H1 (cell line): Measurements from ENCODE around the gene RAB31. TPM values are rescaled to one million over a fixed set of nuclear protein-coding genes. Genes with fewer than 3 reads are reported as not detected.

ENCODE experiments used
- CTCF ChIA-PET: fragments of 300-600 bp; sonication (Branson Sonifier 250); formaldehyde crosslinking; loops from one replicate; lab custom pipeline; 2021; ENCODE audit not compliant: partially characterized antibody; lab: Charles Lee
- POLR2A ChIA-PET: fragments of 300-600 bp; sonication (Branson Sonifier 250); formaldehyde crosslinking; loops from one replicate; lab custom pipeline; 2021; ENCODE audit warnings: inconsistent platforms; ENCODE audit not compliant: partially characterized antibody; lab: Charles Lee
- DNase-seq, 2 experiments: peaks; one replicate each; pipeline versions ENCODE4 v3.0.0 to v3.0.0-alpha.2; 2010 to 2022; ENCODE audit warnings: low spot score in 2 of 2, low read depth in 1 of 2, mixed read lengths in 1 of 2
- FAIRE-seq: peaks from 2 replicates; lab custom pipeline; 2011; peaks lifted over from hg19 to GRCh38; lab: Jason Lieb, UNC
- H2AFZ ChIP-seq: 2 replicates; pipeline ENCODE4 v1.8.1; 2012; ENCODE audit warnings: low read length, inconsistent platforms
- H2AK5ac ChIP-seq: 2 replicates; pipeline ENCODE4 v1.6.1; 2013; ENCODE audit warnings: low read depth, low read length
- H2BK120ac ChIP-seq: replicated peaks from 2 replicates; pipeline ENCODE3; 2013; ENCODE audit warnings: low read depth, low read length, inconsistent platforms
- H2BK12ac ChIP-seq: 2 replicates; pipeline ENCODE4 v1.6.1; 2013; ENCODE audit warnings: low read depth, low read length
- H2BK15ac ChIP-seq: 2 replicates; pipeline ENCODE4 v1.6.1; 2013; ENCODE audit warnings: low read length
- H2BK20ac ChIP-seq: 2 replicates; pipeline ENCODE4 v1.6.1; 2013; ENCODE audit warnings: low read length
- H2BK5ac ChIP-seq: 2 replicates; pipeline ENCODE4 v1.6.1; 2013; ENCODE audit warnings: low read depth, low read length
- H3K14ac ChIP-seq: 2 replicates; pipeline ENCODE4 v1.6.1; 2013; ENCODE audit warnings: inconsistent platforms; ENCODE audit not compliant: insufficient read length
- H3K18ac ChIP-seq: 2 replicates; pipeline ENCODE4 v1.6.1; 2013; ENCODE audit warnings: low read length; ENCODE audit errors: extremely low read depth
- H3K23ac ChIP-seq: 2 replicates; pipeline ENCODE4 v1.6.1; 2013; ENCODE audit warnings: inconsistent platforms; ENCODE audit not compliant: insufficient read length
- H3K23me2 ChIP-seq: 2 replicates; pipeline ENCODE4 v1.6.1; 2013; ENCODE audit warnings: low read depth, low read length
- H3K27ac ChIP-seq: 2 replicates; pipeline ENCODE4 v1.6.1; 2011; ENCODE audit warnings: low read depth, low read length, inconsistent platforms
- H3K27me3 ChIP-seq, 4 experiments: replicated peaks in 1 of 4; 1 replicate in 1 of 4; 2 replicates in 3 of 4; pipeline versions ENCODE4 v1.6.1 to v1.8.1; 2011 to 2013; ENCODE audit warnings: low read length in 3 of 4, mild to moderate bottlenecking in 3 of 4, inconsistent platforms in 2 of 4, mixed read lengths in 2 of 4, moderate library complexity in 1 of 4; ENCODE audit not compliant: control insufficient read depth in 3 of 4, insufficient read depth in 3 of 4; ENCODE audit errors: extremely low read depth in 1 of 4
- H3K36me3 ChIP-seq, 4 experiments: 2 replicates each; pipeline versions ENCODE4 v1.6.1 to v1.8.1; 2011 to 2013; ENCODE audit warnings: mild to moderate bottlenecking in 4 of 4, low read length in 3 of 4, moderate library complexity in 2 of 4, control low read depth in 1 of 4, inconsistent platforms in 1 of 4; ENCODE audit not compliant: insufficient read depth in 4 of 4, control insufficient read depth in 2 of 4
- H3K4ac ChIP-seq: replicated peaks from 2 replicates; pipeline ENCODE3; 2013; ENCODE audit warnings: low read length, low read depth, mixed read lengths, inconsistent platforms; ENCODE audit not compliant: insufficient read length
- H3K4me1 ChIP-seq, 4 experiments: replicated peaks in 1 of 4; 1 replicate in 1 of 4; 2 replicates in 3 of 4; pipeline versions ENCODE4 v1.6.1 to v1.8.1; 2011 to 2013; ENCODE audit warnings: low read length in 3 of 4, inconsistent platforms in 2 of 4, mixed read lengths in 1 of 4; ENCODE audit not compliant: insufficient read depth in 4 of 4, control insufficient read depth in 3 of 4
- H3K4me2 ChIP-seq, 2 experiments: 2 replicates each; pipeline versions ENCODE4 v1.6.1 to v1.8.1; 2011 to 2013; ENCODE audit warnings: low read depth in 2 of 2, low read length in 2 of 2, control low read depth in 1 of 2, inconsistent platforms in 1 of 2, mild to moderate bottlenecking in 1 of 2; ENCODE audit not compliant: insufficient read depth in 1 of 2
- H3K4me3 ChIP-seq, 4 experiments: fragments of 200-600, 300-600 bp in 1 of 4; sonication (generic), shearing (Covaris generic), sonication (Bioruptor Twin) in 1 of 4; 2 replicates each; pipeline versions ENCODE4 v1.5.1 to v1.8.1; 2011 to 2016; ENCODE audit warnings: low read length in 4 of 4, low read depth in 3 of 4, control low read depth in 2 of 4, inconsistent platforms in 2 of 4, mild to moderate bottlenecking in 2 of 4, mixed read lengths in 1 of 4, moderate library complexity in 1 of 4; ENCODE audit not compliant: insufficient read depth in 2 of 4; ENCODE audit errors: extremely low read depth in 1 of 4
- H3K56ac ChIP-seq: replicated peaks from 2 replicates; pipeline ENCODE3; 2013; ENCODE audit warnings: low read depth, mild to moderate bottlenecking, mixed read lengths, low read length, inconsistent platforms; ENCODE audit not compliant: insufficient read length
- H3K79me1 ChIP-seq: 2 replicates; pipeline ENCODE4 v1.6.1; 2013; ENCODE audit warnings: low read depth, low read length, control low read depth
- H3K79me2 ChIP-seq, 2 experiments: 2 replicates each; pipeline versions ENCODE4 v1.6.1 to v1.8.1; 2012 to 2013; ENCODE audit warnings: low read length in 2 of 2, mild to moderate bottlenecking in 2 of 2, inconsistent platforms in 1 of 2; ENCODE audit not compliant: insufficient read depth in 2 of 2, control insufficient read depth in 1 of 2
- H3K9ac ChIP-seq, 4 experiments: replicated peaks in 1 of 4; 1 replicate in 1 of 4; 2 replicates in 3 of 4; pipeline versions ENCODE4 v1.6.1 to v1.8.1; 2011 to 2013; ENCODE audit warnings: low read depth in 3 of 4, low read length in 3 of 4, control low read depth in 2 of 4, mild to moderate bottlenecking in 2 of 4, moderate library complexity in 2 of 4, inconsistent platforms in 1 of 4; ENCODE audit errors: extremely low read depth in 1 of 4
- H3K9me3 ChIP-seq, 2 experiments: 2 replicates each; pipeline versions ENCODE4 v1.6.1 to v1.8.1; 2012 to 2013; ENCODE audit warnings: mild to moderate bottlenecking in 2 of 2, moderate library complexity in 2 of 2, control low read depth in 1 of 2, inconsistent platforms in 1 of 2, low read depth in 1 of 2, low read length in 1 of 2, mixed read lengths in 1 of 2; ENCODE audit not compliant: insufficient read depth in 2 of 2
- H4K20me1 ChIP-seq, 2 experiments: replicated peaks in 1 of 2; 2 replicates each; pipeline versions ENCODE3 to v1.8.1; 2011 to 2013; ENCODE audit warnings: inconsistent platforms in 2 of 2, low read length in 2 of 2, mild to moderate bottlenecking in 1 of 2; ENCODE audit not compliant: insufficient read depth in 2 of 2, control insufficient read depth in 1 of 2
- H4K5ac ChIP-seq: 2 replicates; pipeline ENCODE4 v1.6.1; 2013; ENCODE audit warnings: low read length, low read depth, mixed read lengths, inconsistent platforms; ENCODE audit not compliant: insufficient read length
- H4K8ac ChIP-seq: 2 replicates; pipeline ENCODE4 v1.8.0; 2013; ENCODE audit warnings: mild to moderate bottlenecking, moderate library complexity, low read length, inconsistent platforms; ENCODE audit not compliant: insufficient read depth; ENCODE audit errors: extremely low read depth
- H4K91ac ChIP-seq: replicated peaks from 2 replicates; pipeline ENCODE3; 2013; ENCODE audit warnings: low read length, mixed read lengths, inconsistent platforms; ENCODE audit not compliant: insufficient read length
- POLR2AphosphoS5 ChIP-seq: IDR thresholded peaks from 2 replicates; pipeline ENCODE4 v1.6.1; 2011; ENCODE audit warnings: low read depth, low read length
- RAD21 ChIP-seq, 2 experiments: IDR thresholded peaks in 1 of 2; conservative IDR thresholded peaks in 1 of 2; 2 replicates each; pipeline ENCODE4 v1.6.1; 2011; ENCODE audit warnings: low read depth in 2 of 2, low read length in 2 of 2, improper control_type of control experiment in 1 of 2, inconsistent platforms in 1 of 2, mild to moderate bottlenecking in 1 of 2, moderate library complexity in 1 of 2
- WGBS, 2 experiments: shearing (Covaris generic) in 1 of 2; methylation state at CpG; one replicate each; pipeline versions ENCODE4 v1.1.6 to v1.1.7; 2013 to 2015; ENCODE audit warnings: low lambda C conversion rate in 2 of 2, mixed read lengths in 2 of 2, inconsistent platforms in 1 of 2, low coverage in 1 of 2, missing lambda C conversion rate in 1 of 2; ENCODE audit not compliant: insufficient replicate concordance in 2 of 2, insufficient coverage in 1 of 2, insufficient read length in 1 of 2; ENCODE audit errors: extremely low coverage in 1 of 2, missing lambda C conversion rate in 1 of 2; 5-methylcytosine and 5-hydroxymethylcytosine counted together
- polyA plus RNA-seq, 7 experiments: library from polyadenylated mRNA; depleted of rRNA in 3 of 7; stranded (reverse) in 5 of 7; unstranded in 2 of 7; fragments of >200 nt in 5 of 7; fragments of 200-250 nt in 2 of 7; gene quantifications; 1 replicate in 5 of 7; 2 replicates in 1 of 7; 4 replicates in 1 of 7; pipeline versions ENCODE4 v1.2.1 to v1.2.3, GENCODE V29; 2011 to 2013; ENCODE audit warnings: missing spikeins in 2 of 7, mixed read lengths in 2 of 7
- total RNA-seq: library from RNA; stranded (reverse); fragmentation: NEBNext Ultra II Directional; extraction: Animal tissue kit (Norgen Biotek cat#: 25700); gene quantifications from 2 replicates; pipeline ENCODE4 v1.2.1, GENCODE V29; 2021
- TF ChIP-seq, protein P1 (sequence below), 3 experiments: IDR thresholded peaks; 1 replicate in 2 of 3; 2 replicates in 1 of 3; pipeline versions ENCODE4 v1.5.1 to v1.6.1; 2011; ENCODE audit warnings: low read length in 3 of 3, mild to moderate bottlenecking in 3 of 3, inconsistent platforms in 2 of 3, low read depth in 1 of 3, moderate library complexity in 1 of 3; ENCODE audit not compliant: insufficient read depth in 1 of 3; ENCODE audit errors: control extremely low read depth in 1 of 3

Gene RAB31
- total and polyA plus RNA-seq, 2 of the 8 experiments (the other 6 are each of a cell fraction or from before 2014, with no cell fraction given) = 15.2 to 40.9 TPM

DNA sequence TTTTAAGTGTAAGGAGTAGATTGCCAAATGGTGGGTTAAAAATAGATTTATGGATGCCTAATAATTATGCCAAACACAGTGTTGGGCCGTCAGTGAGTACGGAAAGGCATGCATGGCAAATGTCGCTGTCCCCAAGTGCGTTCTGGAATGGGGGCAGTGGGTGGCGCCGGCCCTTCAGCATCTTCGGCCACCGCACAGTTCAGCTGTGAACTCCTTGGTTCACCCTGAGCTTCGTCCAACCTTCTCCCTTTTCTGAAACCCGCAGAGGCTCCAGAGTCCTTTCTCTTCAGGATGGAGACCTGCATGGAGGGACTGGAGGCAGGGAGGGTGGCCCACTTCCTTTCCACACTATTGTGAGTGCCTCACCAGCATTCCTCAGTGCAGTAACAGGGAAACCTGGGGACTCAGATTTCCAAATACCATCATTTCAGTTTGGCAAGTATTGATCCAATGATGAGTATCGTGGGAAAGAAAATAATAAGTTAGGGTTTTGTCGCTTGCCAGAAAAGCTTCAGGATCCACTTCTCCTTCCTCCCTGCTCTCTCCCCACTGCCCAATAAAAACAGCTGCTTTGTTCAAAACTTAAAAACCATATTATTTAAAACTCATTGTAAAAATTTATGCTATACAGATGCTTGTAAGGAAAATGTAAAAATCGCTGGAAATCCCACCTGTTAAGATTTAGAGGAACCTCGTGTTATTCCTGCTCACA, 103.0 kb downstream of the RAB31 start:
- Histone ChIP-seq H2BK120ac (no peak overlapping the region), H3K56ac (no peak overlapping the region), H3K27ac (no peak overlapping the region), H3K79me2 (no peaks in the 10 kb centered on the region), H4K91ac (no peak overlapping the region), H2AFZ (no peak overlapping the region), H3K9me3 (no peaks in the 10 kb centered on the region), H2BK20ac (no peak overlapping the region), H3K36me3 (no peaks in the 10 kb centered on the region), H2BK12ac (peak overlapping the region; percentile 78; the same call in 1 of the 2 replicates), H3K23me2 (no peaks in the 10 kb centered on the region), H3K4ac (no peak overlapping the region), H2AK5ac (no peak overlapping the region), H3K27me3 (no peaks in the 10 kb centered on the region), H4K8ac (no peak overlapping the region), H3K79me1 (no peaks in the 10 kb centered on the region; the same call in 1 of the 2 replicates), H2BK15ac (no peak overlapping the region), H3K4me3 (no peak overlapping the region), H3K4me2 (no peak overlapping the region), H4K5ac (no peak overlapping the region), H4K20me1 (peaks cover 0 to 2% of the 10 kb centered on the region in 2 experiments), H3K9ac (no peak overlapping the region), H3K14ac (no peak overlapping the region), H2BK5ac (no peak overlapping the region), H3K18ac (no peak overlapping the region), H3K23ac (no peak overlapping the region), H3K4me1 (peaks cover 10 to 14% (median 12%) of the 10 kb centered on the region in 4 experiments)
- DNase-seq (no peak), FAIRE-seq (no peak)
- WGBS, 2 experiments = 79% methylated on average over 14 of the region's 14 CpGs; no CpG with 5 or more reads in 1 of the 2 experiments
- ChIA-PET CTCF (interaction anchor here (0.6 to 2.1 kb wide), 10 partner anchors 9 to 234 kb away, joined by 3 to 7 read pairs (median 4); no protein-coding TSS in a partner anchor), POLR2A (interaction anchor here (1.2 kb wide), 1 partner anchor 33 kb away, joined by 3 read pairs; no protein-coding TSS in a partner anchor)
- TF ChIP-seq RAD21 (IDR thresholded peaks at IDR 0.05 in 1 of 2, conservative IDR thresholded peaks at IDR 0.05 in 1 of 2; ENCODE audit: low read depth in 2 of 2, low read length in 2 of 2) (peak; percentile 64 to 76), POLR2AphosphoS5 (no peak)
- TF ChIP-seq, protein P1, sequence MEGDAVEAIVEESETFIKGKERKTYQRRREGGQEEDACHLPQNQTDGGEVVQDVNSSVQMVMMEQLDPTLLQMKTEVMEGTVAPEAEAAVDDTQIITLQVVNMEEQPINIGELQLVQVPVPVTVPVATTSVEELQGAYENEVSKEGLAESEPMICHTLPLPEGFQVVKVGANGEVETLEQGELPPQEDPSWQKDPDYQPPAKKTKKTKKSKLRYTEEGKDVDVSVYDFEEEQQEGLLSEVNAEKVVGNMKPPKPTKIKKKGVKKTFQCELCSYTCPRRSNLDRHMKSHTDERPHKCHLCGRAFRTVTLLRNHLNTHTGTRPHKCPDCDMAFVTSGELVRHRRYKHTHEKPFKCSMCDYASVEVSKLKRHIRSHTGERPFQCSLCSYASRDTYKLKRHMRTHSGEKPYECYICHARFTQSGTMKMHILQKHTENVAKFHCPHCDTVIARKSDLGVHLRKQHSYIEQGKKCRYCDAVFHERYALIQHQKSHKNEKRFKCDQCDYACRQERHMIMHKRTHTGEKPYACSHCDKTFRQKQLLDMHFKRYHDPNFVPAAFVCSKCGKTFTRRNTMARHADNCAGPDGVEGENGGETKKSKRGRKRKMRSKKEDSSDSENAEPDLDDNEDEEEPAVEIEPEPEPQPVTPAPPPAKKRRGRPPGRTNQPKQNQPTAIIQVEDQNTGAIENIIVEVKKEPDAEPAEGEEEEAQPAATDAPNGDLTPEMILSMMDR (IDR thresholded peaks at IDR 0.05; ENCODE audit: control extremely low read depth in 1 of 3, insufficient read depth in 1 of 3, low read depth in 1 of 3, low read length in 3 of 3) = peak; percentile 41 to 56 (median 50)
